ENCODE measurements around the gene XYLB.

XYLB gene

GRCh38 chr3:38370149-38370548 lies 23.6 kb downstream of the XYLB start:
- FAIRE-seq, result no peak
- no peak for DNase-seq (ENCODE audit: insufficient read length, low spot score)
- TF ChIP-seq POLR2A (IDR thresholded peaks at IDR 0.05; ENCODE audit: low read depth, low read length), result no peak
- TF ChIP-seq TAF1 (IDR thresholded peaks at IDR 0.05; ENCODE audit: low read depth, low read length), result no peak
- TF ChIP-seq POU2F2 (IDR thresholded peaks at IDR 0.05; ENCODE audit: low read depth, low read length), result no peak

- FAIRE-seq (no peak), DNase-seq (ENCODE audit: insufficient read length, low spot score) (no peak)
- TF ChIP-seq POLR2A (IDR thresholded peaks at IDR 0.05; ENCODE audit: low read depth, low read length), result no peak
- no peak for TF ChIP-seq TAF1 (IDR thresholded peaks at IDR 0.05; ENCODE audit: low read depth, low read length)
- no peak for TF ChIP-seq POLR2AphosphoS5 (IDR thresholded peaks at IDR 0.05; ENCODE audit: low read depth, low read length)
- no peak for TF ChIP-seq POU2F2 (IDR thresholded peaks at IDR 0.05; ENCODE audit: low read depth, low read length)
Measured at GRCh38 chr3:38370861-38371260, 24.3 kb downstream of the XYLB start.

GRCh38 chr3:38371541-38372213 lies 25.1 kb downstream of the XYLB start:
- TF ChIP-seq PAX5 (IDR thresholded peaks at IDR 0.05; ENCODE audit: insufficient read depth, low read length, severe bottlenecking), result no peak
- no peak for TF ChIP-seq TAF1 (IDR thresholded peaks at IDR 0.05; ENCODE audit: low read depth, low read length)
- TF ChIP-seq SPI1 (IDR thresholded peaks at IDR 0.05; ENCODE audit: low read depth, low read length), result no peak
- TF ChIP-seq POLR2AphosphoS5 (IDR thresholded peaks at IDR 0.05; ENCODE audit: low read depth, low read length), result no peak
- no peak for TF ChIP-seq POU2F2 (IDR thresholded peaks at IDR 0.05; ENCODE audit: low read depth, low read length)
- TF ChIP-seq POLR2A (IDR thresholded peaks at IDR 0.05; ENCODE audit: low read depth, low read length), result no peak
- DNase-seq (ENCODE audit: insufficient read length, low spot score) (no peak), FAIRE-seq (no peak)

GRCh38 chr3:38372214-38372601 lies 25.6 kb downstream of the XYLB start:
- TF ChIP-seq SPI1 (IDR thresholded peaks at IDR 0.05; ENCODE audit: low read depth, low read length) (no peak), TAF1 (IDR thresholded peaks at IDR 0.05; ENCODE audit: low read depth, low read length) (no peak), POU2F2 (IDR thresholded peaks at IDR 0.05; ENCODE audit: low read depth, low read length) (no peak), POLR2A (IDR thresholded peaks at IDR 0.05; ENCODE audit: low read depth, low read length) (no peak), PAX5 (IDR thresholded peaks at IDR 0.05; ENCODE audit: insufficient read depth, low read length, severe bottlenecking) (no peak), POLR2AphosphoS5 (IDR thresholded peaks at IDR 0.05; ENCODE audit: low read depth, low read length) (no peak)
- no peak for DNase-seq (ENCODE audit: insufficient read length, low spot score)
- FAIRE-seq, result no peak

GRCh38 chr3:38374221-38374620 lies 27.6 kb downstream of the XYLB start:
- FAIRE-seq (no peak), DNase-seq (ENCODE audit: insufficient read length, low spot score) (no peak)
- TF ChIP-seq PAX5 (IDR thresholded peaks at IDR 0.05; ENCODE audit: insufficient read depth, low read length, severe bottlenecking), result no peak
- no peak for TF ChIP-seq TAF1 (IDR thresholded peaks at IDR 0.05; ENCODE audit: low read depth, low read length)
- no peak for TF ChIP-seq POLR2A (IDR thresholded peaks at IDR 0.05; ENCODE audit: low read depth, low read length)
- no peak for TF ChIP-seq POLR2AphosphoS5 (IDR thresholded peaks at IDR 0.05; ENCODE audit: low read depth, low read length)
- no peak for TF ChIP-seq SPI1 (IDR thresholded peaks at IDR 0.05; ENCODE audit: low read depth, low read length)
- TF ChIP-seq POU2F2 (IDR thresholded peaks at IDR 0.05; ENCODE audit: low read depth, low read length), result no peak

- no peak for TF ChIP-seq POLR2A (IDR thresholded peaks at IDR 0.05; ENCODE audit: low read depth, low read length)
- no peak for TF ChIP-seq TAF1 (IDR thresholded peaks at IDR 0.05; ENCODE audit: low read depth, low read length)
- no peak for TF ChIP-seq POLR2AphosphoS5 (IDR thresholded peaks at IDR 0.05; ENCODE audit: low read depth, low read length)
- TF ChIP-seq PAX5 (IDR thresholded peaks at IDR 0.05; ENCODE audit: insufficient read depth, low read length, severe bottlenecking), result no peak
- TF ChIP-seq POU2F2 (IDR thresholded peaks at IDR 0.05; ENCODE audit: low read depth, low read length), result no peak
- no peak for TF ChIP-seq SPI1 (IDR thresholded peaks at IDR 0.05; ENCODE audit: low read depth, low read length)
- DNase-seq (ENCODE audit: insufficient read length, low spot score) (no peak), FAIRE-seq (no peak)
Measured at GRCh38 chr3:38375072-38375471, 28.5 kb downstream of the XYLB start.

- TF ChIP-seq SPI1 (IDR thresholded peaks at IDR 0.05; ENCODE audit: low read depth, low read length) (no peak), TAF1 (IDR thresholded peaks at IDR 0.05; ENCODE audit: low read depth, low read length) (no peak), POLR2A (IDR thresholded peaks at IDR 0.05; ENCODE audit: low read depth, low read length) (no peak), PAX5 (IDR thresholded peaks at IDR 0.05; ENCODE audit: insufficient read depth, low read length, severe bottlenecking) (no peak), POU2F2 (IDR thresholded peaks at IDR 0.05; ENCODE audit: low read depth, low read length) (no peak), POLR2AphosphoS5 (IDR thresholded peaks at IDR 0.05; ENCODE audit: low read depth, low read length) (no peak)
- FAIRE-seq (no peak), DNase-seq (ENCODE audit: insufficient read length, low spot score) (no peak)
Measured at GRCh38 chr3:38375488-38376097, 29.0 kb downstream of the XYLB start.

- TF ChIP-seq SPI1 (IDR thresholded peaks at IDR 0.05; ENCODE audit: low read depth, low read length) (no peak), POLR2A (IDR thresholded peaks at IDR 0.05; ENCODE audit: low read depth, low read length) (no peak), TAF1 (IDR thresholded peaks at IDR 0.05; ENCODE audit: low read depth, low read length) (no peak), POU2F2 (IDR thresholded peaks at IDR 0.05; ENCODE audit: low read depth, low read length) (no peak), POLR2AphosphoS5 (IDR thresholded peaks at IDR 0.05; ENCODE audit: low read depth, low read length) (no peak), PAX5 (IDR thresholded peaks at IDR 0.05; ENCODE audit: insufficient read depth, low read length, severe bottlenecking) (no peak)
- DNase-seq (ENCODE audit: insufficient read length, low spot score), result no peak
- no peak for FAIRE-seq
Measured at GRCh38 chr3:38376098-38376816, 29.7 kb downstream of the XYLB start.

- DNase-seq (ENCODE audit: insufficient read length, low spot score) (no peak), FAIRE-seq (no peak)
- TF ChIP-seq PAX5 (IDR thresholded peaks at IDR 0.05; ENCODE audit: insufficient read depth, low read length, severe bottlenecking) (no peak), SPI1 (IDR thresholded peaks at IDR 0.05; ENCODE audit: low read depth, low read length) (no peak), POU2F2 (IDR thresholded peaks at IDR 0.05; ENCODE audit: low read depth, low read length) (no peak), TAF1 (IDR thresholded peaks at IDR 0.05; ENCODE audit: low read depth, low read length) (no peak), POLR2AphosphoS5 (IDR thresholded peaks at IDR 0.05; ENCODE audit: low read depth, low read length) (no peak), POLR2A (IDR thresholded peaks at IDR 0.05; ENCODE audit: low read depth, low read length) (no peak)
Measured at GRCh38 chr3:38379201-38379770, 32.7 kb downstream of the XYLB start.

Measured in GM12891 (cell line).